ENCODE data around the gene CKS1B.

CKS1B gene

GRCh38 chr1:155002464-155003226 is 28.2 kb downstream of the CKS1B start, which contains the start of gene ZBTB7B:
ZBTB7B (plus strand) TSS chr1:155002802; CDS start chr1:155014661, 11,859 bp downstream.
- no peak for DNase-seq (ENCODE audit: low spot score)

GRCh38 chr1:155003227-155003765 is 28.8 kb downstream of the CKS1B start:
- DNase-seq (ENCODE audit: low spot score) = no peak

- peak; percentile 61 for DNase-seq (ENCODE audit: low spot score)
Observed at GRCh38 chr1:155003766-155004351, 29.4 kb downstream of the CKS1B start.

GRCh38 chr1:155004352-155005075 is 30.0 kb downstream of the CKS1B start:
- no peak for DNase-seq (ENCODE audit: low spot score)

GRCh38 chr1:155005076-155006011 is 30.9 kb downstream of the CKS1B start:
- DNase-seq (ENCODE audit: low spot score) = peak; percentile 76

- peak; percentile 80 for DNase-seq (ENCODE audit: low spot score)
Observed at GRCh38 chr1:155006601-155007101, 32.2 kb downstream of the CKS1B start.

- DNase-seq (ENCODE audit: low spot score) = peak; percentile 59
Observed at GRCh38 chr1:155007251-155007828, 32.9 kb downstream of the CKS1B start.

GRCh38 chr1:155008015-155008941 is 33.8 kb downstream of the CKS1B start:
- DNase-seq (ENCODE audit: low spot score) = no peak

GRCh38 chr1:155009221-155009711 is 34.8 kb downstream of the CKS1B start:
- DNase-seq (ENCODE audit: low spot score) = no peak

GRCh38 chr1:155009742-155010141 is 35.3 kb downstream of the CKS1B start:
- no peak for DNase-seq (ENCODE audit: low spot score)

- DNase-seq (ENCODE audit: low spot score) = no peak
Observed at GRCh38 chr1:155010211-155010918, 35.9 kb downstream of the CKS1B start.

GRCh38 chr1:155011004-155011416 is 36.5 kb downstream of the CKS1B start:
- DNase-seq (ENCODE audit: low spot score) = no peak

GRCh38 chr1:155011437-155012025 is 37.0 kb downstream of the CKS1B start:
- DNase-seq (ENCODE audit: low spot score) = no peak

- peak; percentile 92 for DNase-seq (ENCODE audit: low spot score)
Observed at GRCh38 chr1:155012026-155012546, 37.6 kb downstream of the CKS1B start.

- DNase-seq (ENCODE audit: low spot score) = no peak
Observed at GRCh38 chr1:155012776-155013602, 38.5 kb downstream of the CKS1B start.

GRCh38 chr1:155013632-155014031 is 39.2 kb downstream of the CKS1B start:
- DNase-seq (ENCODE audit: low spot score) = no peak
